HepG2 (cell line): ENCODE measurements around the gene APLNR. TPM values are rescaled to one million over a fixed set of nuclear protein-coding genes. Genes with fewer than 3 reads are reported as not detected.

Source experiments
- ATAC-seq: fragments of 200-7000 bp; cut with Tn5 transposase; 3 replicates; pipeline ENCODE4 v1.9.1; 2020; ENCODE audit warnings: mild to moderate bottlenecking, moderate library complexity
- BruUV-seq: library from RNA; stranded (reverse); fragments of 400-500 nt; replicated peaks from 2 replicates; lab custom pipeline; 2021; lab: Mats Ljungman, UMichigan
- CTCF ChIA-PET: fragments of 300-600 bp; formaldehyde crosslinking; extraction: SDS; loops from one replicate; lab custom pipeline; 2021; ENCODE audit warnings: low total read pairs, inconsistent platforms, low intra/inter-chr PET ratio; lab: Yijun Ruan, JAX
- POLR2A ChIA-PET: fragments of 350-600 bp; sonication (Branson Sonifier 250); formaldehyde crosslinking; loops from one replicate; lab custom pipeline; 2020; ENCODE audit warnings: antibody characterized with exemption, inconsistent platforms; lab: Yijun Ruan, JAX
- DNase-seq: peaks from one replicate; pipeline ENCODE4 v3.0.0-alpha.2; 2015; ENCODE audit warnings: low spot score
- FAIRE-seq: peaks from 3 replicates; lab custom pipeline; 2011; peaks lifted over from hg19 to GRCh38; lab: Jason Lieb, UNC
- H2AFZ ChIP-seq: one replicate; pipeline ENCODE4 v1.6.1; 2011; ENCODE audit warnings: low read length, inconsistent platforms
- H3K27ac ChIP-seq: fragments of 300-600 bp; 3 replicates; pipeline ENCODE4 v1.8.0; 2011; ENCODE audit warnings: mixed run types, mild to moderate bottlenecking, mixed read lengths, low read length, inconsistent platforms; ENCODE audit not compliant: insufficient read depth; ENCODE audit errors: extremely low read length
- H3K27me3 ChIP-seq, 2 experiments: fragments of 200-600 bp in 1 of 2; 2 replicates in 1 of 2; 3 replicates in 1 of 2; pipeline versions ENCODE4 v1.6.0 to v1.8.0; 2011; ENCODE audit warnings: low read length in 2 of 2, mild to moderate bottlenecking in 2 of 2, moderate library complexity in 2 of 2, inconsistent platforms in 1 of 2; ENCODE audit not compliant: insufficient read depth in 2 of 2, control insufficient read depth in 1 of 2
- H3K36me3 ChIP-seq, 2 experiments: fragments of 200-600 bp in 1 of 2; replicated peaks in 1 of 2; 2 replicates in 1 of 2; 3 replicates in 1 of 2; pipeline versions ENCODE4 v1.5.1 to v1.8.0; 2011; ENCODE audit warnings: low read length in 2 of 2, inconsistent platforms in 1 of 2; ENCODE audit not compliant: insufficient read depth in 2 of 2, control insufficient read depth in 1 of 2
- H3K4me1 ChIP-seq: 2 replicates; pipeline ENCODE4 v1.5.1; 2012; ENCODE audit warnings: low read length, inconsistent platforms; ENCODE audit not compliant: insufficient read depth
- H3K4me2 ChIP-seq: 2 replicates; pipeline ENCODE4 v1.6.0; 2011; ENCODE audit warnings: low read depth, low read length, inconsistent platforms
- H3K4me3 ChIP-seq, 3 experiments: fragments of 200-600 bp in 1 of 3; sonication (generic), shearing (Covaris generic) in 1 of 3; replicated peaks in 1 of 3; 2 replicates each; pipeline ENCODE4 v1.5.1; 2011 to 2016; ENCODE audit warnings: low read length in 3 of 3, inconsistent platforms in 2 of 3, low read depth in 2 of 3, mild to moderate bottlenecking in 2 of 3, control low read depth in 1 of 3, mixed read lengths in 1 of 3; ENCODE audit not compliant: insufficient read depth in 1 of 3
- H3K79me2 ChIP-seq: one replicate; pipeline ENCODE4 v1.6.1; 2011; ENCODE audit warnings: low read length, inconsistent platforms; ENCODE audit not compliant: insufficient read depth
- H3K9ac ChIP-seq: 2 replicates; pipeline ENCODE4 v1.6.0; 2011; ENCODE audit warnings: mild to moderate bottlenecking, low read depth, low read length, inconsistent platforms; ENCODE audit not compliant: insufficient read depth
- H3K9me3 ChIP-seq: 2 replicates; pipeline ENCODE4 v1.5.1; 2012; ENCODE audit warnings: mild to moderate bottlenecking, low read length
- H4K20me1 ChIP-seq: 2 replicates; pipeline ENCODE4 v1.6.0; 2011; ENCODE audit warnings: inconsistent platforms, mild to moderate bottlenecking, low read length, moderate library complexity; ENCODE audit not compliant: insufficient read depth
- TEAD2 ChIP-seq: sonication (generic); formaldehyde crosslinking; IDR thresholded peaks from 2 replicates; pipeline ENCODE4 v1.9.0; 2021; ENCODE audit warnings: missing genetic modification reagents
- WGBS: methylation state at CpG from one replicate; pipeline ENCODE4 v1.1.6; 2017; ENCODE audit warnings: low lambda C conversion rate; 5-methylcytosine and 5-hydroxymethylcytosine counted together
- in situ Hi-C: cut with HindIII; loops from 2 replicates; pipeline ENCODE4 v1.10.0; 2017; ENCODE audit warnings: low pct_unique_long_range_greater_than_20kb; ENCODE audit not compliant: extremely low pct_ligation_motif_present
- intact Hi-C: fragments of 100-400 bp; cut with micrococcal nuclease; formaldehyde crosslinking; loops from one replicate; pipeline ENCODE4 v1.10.0; 2022; ENCODE audit not compliant: unreplicated experiment
- polyA plus RNA-seq, 8 experiments: library from polyadenylated mRNA; depleted of rRNA in 3 of 8; stranded (reverse) in 7 of 8; unstranded in 1 of 8; fragments of >200 nt; fragmentation: Illumina TruSeq in 4 of 8; extraction: Trizol in 4 of 8; gene quantifications; 2 replicates each; pipeline versions ENCODE4 v1.2.1 to v1.2.3, GENCODE V29; 2011 to 2016; ENCODE audit warnings: low read depth in 4 of 8, missing spikeins in 1 of 8, mixed read lengths in 1 of 8; ENCODE audit not compliant: insufficient read depth in 1 of 8
- total RNA-seq, 5 experiments: library from RNA; depleted of rRNA; stranded (reverse); fragments of >200 nt; fragmentation: Illumina TruSeq; extraction: Trizol; gene quantifications; 2 replicates each; pipeline ENCODE4 v1.2.3, GENCODE V29; 2016; ENCODE audit warnings: low read depth in 1 of 5
- TF ChIP-seq, protein P1 (sequence below): sonication (generic); formaldehyde crosslinking; IDR thresholded peaks from 2 replicates; pipeline ENCODE4 v1.5.0; 2020; ENCODE audit warnings: missing genetic modification reagents
- TF ChIP-seq, protein P2 (sequence below): sonication (generic); formaldehyde crosslinking; IDR thresholded peaks from 2 replicates; pipeline ENCODE4 v1.4.0; 2020; ENCODE audit warnings: mild to moderate bottlenecking, missing genetic modification reagents

The APLNR gene
- total and polyA plus RNA-seq, 2 of the 13 experiments (the other 11 are each of a cell fraction or from before 2014, with no cell fraction given) = not detected

DNA sequence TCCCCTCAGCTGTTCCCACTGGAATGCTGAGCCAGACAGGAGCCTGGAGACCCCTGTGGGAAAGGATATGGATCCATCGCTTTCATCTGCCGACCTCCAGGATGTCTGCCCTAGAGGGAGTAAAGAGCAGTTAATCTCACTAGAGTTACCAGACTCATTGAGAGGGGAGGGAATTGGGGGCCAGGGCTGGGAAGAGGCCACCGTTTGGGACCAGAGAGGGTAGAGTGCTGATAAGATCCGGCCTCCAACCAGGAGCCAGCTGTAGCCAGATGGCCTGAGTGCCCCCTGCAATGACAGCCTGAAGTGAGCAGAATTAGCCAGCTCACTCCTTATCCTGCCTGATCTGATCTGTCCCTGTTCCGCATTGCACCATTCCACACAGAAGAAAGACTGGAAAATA lies 3.7 kb upstream of the APLNR start:
- Histone ChIP-seq H3K9ac (no peak overlapping the region), H3K27ac (no peak overlapping the region), H3K4me2 (no peak overlapping the region), H3K36me3 (no peaks in the 10 kb centered on the region), H4K20me1 (no peaks in the 10 kb centered on the region), H3K4me1 (no peaks in the 10 kb centered on the region), H3K79me2 (no peaks in the 10 kb centered on the region), H3K27me3 (0 out of 5 replicates have a peak, but pooled peaks cover 0 to 5% of the 10 kb centered on the region in 2 experiments), H3K9me3 (no peaks in the 10 kb centered on the region), H3K4me3 (no peak overlapping the region), H2AFZ (no peak overlapping the region)
- ChIA-PET POLR2A (no interaction called here), CTCF (no interaction called here)
- ATAC-seq (no peak), FAIRE-seq (no peak), DNase-seq (no peak)
- BruUV-seq = no TSS peak
- 19% methylated on average over 3 of the region's 5 CpGs for WGBS
- intact Hi-C loops (no loop called here), in situ Hi-C loops (no loop called here)
- TF ChIP-seq, protein P1, sequence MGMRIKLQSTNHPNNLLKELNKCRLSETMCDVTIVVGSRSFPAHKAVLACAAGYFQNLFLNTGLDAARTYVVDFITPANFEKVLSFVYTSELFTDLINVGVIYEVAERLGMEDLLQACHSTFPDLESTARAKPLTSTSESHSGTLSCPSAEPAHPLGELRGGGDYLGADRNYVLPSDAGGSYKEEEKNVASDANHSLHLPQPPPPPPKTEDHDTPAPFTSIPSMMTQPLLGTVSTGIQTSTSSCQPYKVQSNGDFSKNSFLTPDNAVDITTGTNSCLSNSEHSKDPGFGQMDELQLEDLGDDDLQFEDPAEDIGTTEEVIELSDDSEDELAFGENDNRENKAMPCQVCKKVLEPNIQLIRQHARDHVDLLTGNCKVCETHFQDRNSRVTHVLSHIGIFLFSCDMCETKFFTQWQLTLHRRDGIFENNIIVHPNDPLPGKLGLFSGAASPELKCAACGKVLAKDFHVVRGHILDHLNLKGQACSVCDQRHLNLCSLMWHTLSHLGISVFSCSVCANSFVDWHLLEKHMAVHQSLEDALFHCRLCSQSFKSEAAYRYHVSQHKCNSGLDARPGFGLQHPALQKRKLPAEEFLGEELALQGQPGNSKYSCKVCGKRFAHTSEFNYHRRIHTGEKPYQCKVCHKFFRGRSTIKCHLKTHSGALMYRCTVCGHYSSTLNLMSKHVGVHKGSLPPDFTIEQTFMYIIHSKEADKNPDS (CRISPR knock-in tag) = no peak
- TF ChIP-seq, protein P2, sequence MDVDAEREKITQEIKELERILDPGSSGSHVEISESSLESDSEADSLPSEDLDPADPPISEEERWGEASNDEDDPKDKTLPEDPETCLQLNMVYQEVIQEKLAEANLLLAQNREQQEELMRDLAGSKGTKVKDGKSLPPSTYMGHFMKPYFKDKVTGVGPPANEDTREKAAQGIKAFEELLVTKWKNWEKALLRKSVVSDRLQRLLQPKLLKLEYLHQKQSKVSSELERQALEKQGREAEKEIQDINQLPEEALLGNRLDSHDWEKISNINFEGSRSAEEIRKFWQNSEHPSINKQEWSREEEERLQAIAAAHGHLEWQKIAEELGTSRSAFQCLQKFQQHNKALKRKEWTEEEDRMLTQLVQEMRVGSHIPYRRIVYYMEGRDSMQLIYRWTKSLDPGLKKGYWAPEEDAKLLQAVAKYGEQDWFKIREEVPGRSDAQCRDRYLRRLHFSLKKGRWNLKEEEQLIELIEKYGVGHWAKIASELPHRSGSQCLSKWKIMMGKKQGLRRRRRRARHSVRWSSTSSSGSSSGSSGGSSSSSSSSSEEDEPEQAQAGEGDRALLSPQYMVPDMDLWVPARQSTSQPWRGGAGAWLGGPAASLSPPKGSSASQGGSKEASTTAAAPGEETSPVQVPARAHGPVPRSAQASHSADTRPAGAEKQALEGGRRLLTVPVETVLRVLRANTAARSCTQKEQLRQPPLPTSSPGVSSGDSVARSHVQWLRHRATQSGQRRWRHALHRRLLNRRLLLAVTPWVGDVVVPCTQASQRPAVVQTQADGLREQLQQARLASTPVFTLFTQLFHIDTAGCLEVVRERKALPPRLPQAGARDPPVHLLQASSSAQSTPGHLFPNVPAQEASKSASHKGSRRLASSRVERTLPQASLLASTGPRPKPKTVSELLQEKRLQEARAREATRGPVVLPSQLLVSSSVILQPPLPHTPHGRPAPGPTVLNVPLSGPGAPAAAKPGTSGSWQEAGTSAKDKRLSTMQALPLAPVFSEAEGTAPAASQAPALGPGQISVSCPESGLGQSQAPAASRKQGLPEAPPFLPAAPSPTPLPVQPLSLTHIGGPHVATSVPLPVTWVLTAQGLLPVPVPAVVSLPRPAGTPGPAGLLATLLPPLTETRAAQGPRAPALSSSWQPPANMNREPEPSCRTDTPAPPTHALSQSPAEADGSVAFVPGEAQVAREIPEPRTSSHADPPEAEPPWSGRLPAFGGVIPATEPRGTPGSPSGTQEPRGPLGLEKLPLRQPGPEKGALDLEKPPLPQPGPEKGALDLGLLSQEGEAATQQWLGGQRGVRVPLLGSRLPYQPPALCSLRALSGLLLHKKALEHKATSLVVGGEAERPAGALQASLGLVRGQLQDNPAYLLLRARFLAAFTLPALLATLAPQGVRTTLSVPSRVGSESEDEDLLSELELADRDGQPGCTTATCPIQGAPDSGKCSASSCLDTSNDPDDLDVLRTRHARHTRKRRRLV (CRISPR knock-in tag) = no peak
- TF ChIP-seq TEAD2 (CRISPR knock-in tag) = no peak
